Right kidney (tissue), 9 donors: ENCODE measurements around the gene LOXL1.

Source experiments
- DNase-seq: peaks from one replicate; pipeline ENCODE4 v3.0.0-alpha.2; 2016
- long read RNA-seq, 8 donors: transcript quantifications; one replicate each; lab custom pipeline, GENCODE V29; 2026

Gene LOXL1
- long read RNA-seq, donor 1, transcript LOXL1-201 (7 exons, 2,351 nt) = major isoform, 17 of 18 reads
- long read RNA-seq, donor 1, partial matches to known transcripts = 0 of 18 reads
- long read RNA-seq, donor 1, other reads (novel, unspliced or antisense) = 0 of 18 reads
- long read RNA-seq, donor 2, transcript LOXL1-201 (7 exons, 2,351 nt) = major isoform, 10 of 11 reads
- long read RNA-seq, donor 2, partial matches to known transcripts = 0 of 11 reads
- long read RNA-seq, donor 2, other reads (novel, unspliced or antisense) = 0 of 11 reads
- long read RNA-seq, donor 3, transcript LOXL1-201 (7 exons, 2,351 nt) = major isoform, 7 of 7 reads
- long read RNA-seq, donor 3, partial matches to known transcripts = 0 of 7 reads
- long read RNA-seq, donor 3, other reads (novel, unspliced or antisense) = 0 of 7 reads
- long read RNA-seq, donor 4, transcript LOXL1-201 (7 exons, 2,351 nt) = major isoform, 16 of 23 reads
- long read RNA-seq, donor 4, partial matches to known transcripts = 5 of 23 reads
- long read RNA-seq, donor 4, other reads (novel, unspliced or antisense) = 0 of 23 reads
- long read RNA-seq, donor 5, transcript LOXL1-201 (7 exons, 2,351 nt) = major isoform, 11 of 11 reads
- long read RNA-seq, donor 5, partial matches to known transcripts = 0 of 11 reads
- long read RNA-seq, donor 5, other reads (novel, unspliced or antisense) = 0 of 11 reads
- long read RNA-seq, donor 6, transcript LOXL1-201 (7 exons, 2,351 nt) = major isoform, 16 of 27 reads
- long read RNA-seq, donor 6, partial matches to known transcripts = 10 of 27 reads
- long read RNA-seq, donor 6, other reads (novel, unspliced or antisense) = 0 of 27 reads
- long read RNA-seq, donor 7 = 0 reads
- long read RNA-seq, donor 8, transcript LOXL1-201 (7 exons, 2,351 nt) = major isoform, 19 of 26 reads
- long read RNA-seq, donor 8, partial matches to known transcripts = 0 of 26 reads
- long read RNA-seq, donor 8, other reads (novel, unspliced or antisense) = 5 of 26 reads

GRCh38 chr15:73926219-73927002 is at the start of gene LOXL1:
Gene LOXL1, plus strand, starts transcription at chr15:73926462. Its CDS starts 322 bp downstream, at chr15:73926784.
- DNase-seq = peak; percentile 93

- DNase-seq = no peak
Observed at GRCh38 chr15:73879426-73879825, 46.8 kb upstream of the LOXL1 start.

GRCh38 chr15:73881579-73882320 is 44.5 kb upstream of the LOXL1 start:
- no peak for DNase-seq

- no peak for DNase-seq
Observed at GRCh38 chr15:73882761-73883419, 43.4 kb upstream of the LOXL1 start.

GRCh38 chr15:73884159-73884558 is 42.1 kb upstream of the LOXL1 start:
- no peak for DNase-seq

- no peak for DNase-seq
Observed at GRCh38 chr15:73885954-73886700, 40.1 kb upstream of the LOXL1 start.

- DNase-seq = no peak
Observed at GRCh38 chr15:73886717-73887345, 39.4 kb upstream of the LOXL1 start.

GRCh38 chr15:73887481-73887880 is 38.8 kb upstream of the LOXL1 start:
- no peak for DNase-seq

GRCh38 chr15:73888224-73889041 is 37.8 kb upstream of the LOXL1 start:
- DNase-seq = no peak

GRCh38 chr15:73889053-73889761 is 37.1 kb upstream of the LOXL1 start:
- DNase-seq = no peak

- no peak for DNase-seq
Observed at GRCh38 chr15:73889762-73890124, 36.5 kb upstream of the LOXL1 start.

- no peak for DNase-seq
Observed at GRCh38 chr15:73891328-73892315, 34.6 kb upstream of the LOXL1 start.

- no peak for DNase-seq
Observed at GRCh38 chr15:73892446-73893226, 33.6 kb upstream of the LOXL1 start.

GRCh38 chr15:73894133-73894814 is 32.0 kb upstream of the LOXL1 start:
- no peak for DNase-seq
